Measurements from ENCODE around the gene TEX26. TPM values are rescaled to one million over a fixed set of nuclear protein-coding genes. Genes with fewer than 3 reads are reported as not detected.

TEX26 gene
- total RNA-seq, result not detected in 2 replicates

DNA sequence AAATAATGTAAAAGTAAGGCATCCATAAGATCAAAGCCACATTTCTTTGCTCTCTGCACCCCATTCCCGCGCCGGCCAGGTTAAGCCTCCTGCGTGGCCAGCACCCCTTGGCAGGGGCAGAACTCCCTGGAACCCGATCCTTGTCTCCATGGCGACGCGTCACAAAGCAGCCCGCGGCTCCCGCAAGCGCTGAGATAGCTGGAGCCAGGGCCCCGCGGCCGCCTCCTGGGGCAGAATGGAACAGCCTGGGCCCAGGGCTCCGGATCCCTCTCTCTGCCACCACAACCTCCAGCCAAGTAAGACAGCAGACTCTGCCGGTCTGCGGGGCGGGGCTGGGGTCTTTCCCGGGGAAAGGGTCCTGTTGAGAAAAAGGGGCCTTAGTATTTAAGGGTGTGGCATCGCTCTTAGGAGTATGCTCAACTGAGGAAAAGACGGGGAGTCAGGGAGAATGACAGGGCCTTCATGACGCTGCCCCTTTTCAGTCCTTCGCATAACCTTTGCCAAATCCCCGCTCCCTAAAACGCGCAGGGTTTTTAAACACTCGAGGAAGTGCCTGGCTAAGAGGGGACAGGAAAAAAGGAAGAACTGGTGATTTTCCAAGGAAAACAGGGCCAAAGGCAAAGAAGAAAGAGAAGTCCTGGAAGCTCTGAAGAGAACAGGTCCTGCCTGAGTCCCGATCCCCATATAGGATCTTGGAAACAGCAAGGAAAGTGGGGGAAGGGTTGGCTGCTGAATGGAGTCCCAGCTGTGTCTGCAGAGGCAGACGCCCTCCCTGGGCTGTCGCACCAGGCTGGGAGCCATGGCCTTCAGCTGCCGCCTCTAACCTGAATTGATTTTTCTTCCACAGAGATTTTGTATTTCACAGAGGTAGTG, at the start of gene TEX26:
TSS of gene TEX26 (plus strand) at position 176 of the 873 bp plus-strand sequence. CDS start at position 236, 60 bp downstream.

GRCh38 chr13:30905932-30906383, 26.5 kb upstream of the TEX26 start, which contains the start of gene MEDAG:
Gene MEDAG (plus strand): TSS chr13:30906271. CDS start chr13:30906516, 245 bp downstream.

Other genes with a start within 250 kb of the TEX26 start
- 3.5 TPM in 1 of 2 replicates, not detected in the other for gene ALOX5AP, start 197.1 kb upstream of the TEX26 start, total RNA-seq
- 2.3 and 71.6 TPM in 2 replicates for gene MEDAG, start 26.4 kb upstream of the TEX26 start, total RNA-seq
- 30.0 and 205 TPM in 2 replicates for gene HSPH1, start 229.2 kb downstream of the TEX26 start, total RNA-seq